ENCODE measurements around the gene EEF1AKMT2. TPM values are rescaled to one million over a fixed set of nuclear protein-coding genes. Genes with fewer than 3 reads are reported as not detected.

Gene EEF1AKMT2
- total RNA-seq, 1 donor from 2014 or later = 18.3 TPM

GRCh38 chr10:124733571-124734245 is 58.0 kb downstream of the EEF1AKMT2 start:
- Mint-ChIP-seq H3K4me3 (ENCODE audit: unreplicated experiment) (no peak overlapping the region), H3K27me3 (ENCODE audit: low read depth) (no peaks in the 10 kb centered on the region), H3K36me3 (ENCODE audit: low read depth) (no peaks in the 10 kb centered on the region), H3K4me1 (ENCODE audit: low read depth) (peaks cover 43% of the 10 kb centered on the region), H3K9me3 (ENCODE audit: low read depth) (no peaks in the 10 kb centered on the region), H3K27ac (ENCODE audit: unreplicated experiment) (peak overlapping the region; percentile 94)
- TF ChIP-seq CTCF (IDR thresholded peaks at IDR 0.05) = no peak
- DNase-seq (ENCODE audit: low spot score) = no peak

DNA sequence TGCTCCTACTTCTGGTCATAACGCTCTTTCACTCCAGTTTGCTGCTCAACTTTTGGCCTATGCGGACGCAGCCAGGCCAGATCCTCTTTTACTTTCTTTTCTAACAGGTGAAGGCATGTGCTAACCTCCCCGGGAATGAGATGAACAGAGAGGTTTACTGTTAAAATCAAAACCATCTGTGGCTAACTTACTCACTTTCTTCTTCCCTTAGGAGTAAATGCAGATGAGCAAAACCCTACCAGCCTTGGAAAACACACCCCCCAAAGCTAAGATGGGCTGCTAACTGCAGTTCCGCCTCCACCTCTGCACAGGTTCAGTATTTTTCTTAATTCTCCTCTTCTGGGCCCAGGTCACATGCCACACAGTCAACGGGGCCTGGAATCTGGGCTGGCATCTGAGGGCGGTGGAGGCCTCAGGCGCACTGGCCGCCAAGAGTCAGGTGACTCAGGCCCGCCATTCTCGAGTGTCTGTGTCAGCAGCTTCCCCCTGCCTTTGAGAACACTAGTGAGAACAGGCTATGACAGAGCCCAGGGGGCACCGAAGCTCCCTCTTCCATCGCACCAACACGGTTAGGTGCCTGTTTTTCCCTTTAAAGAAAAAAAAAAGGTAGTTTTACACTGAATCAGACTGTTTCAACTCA is 58.6 kb downstream of the EEF1AKMT2 start:
- H3K36me3 Mint-ChIP-seq (ENCODE audit: low read depth) = no peaks in the 10 kb centered on the region
- peaks cover 49% of the 10 kb centered on the region for H3K4me1 Mint-ChIP-seq (ENCODE audit: low read depth)
- peak overlapping the region; percentile 94 for H3K27ac Mint-ChIP-seq (ENCODE audit: unreplicated experiment)
- H3K4me3 Mint-ChIP-seq (ENCODE audit: unreplicated experiment) = no peak overlapping the region
- TF ChIP-seq CTCF (IDR thresholded peaks at IDR 0.05) = no peak
- DNase-seq (ENCODE audit: low spot score) = no peak
- H3K9me3 Mint-ChIP-seq (ENCODE audit: low read depth) = no peaks in the 10 kb centered on the region
- H3K27me3 Mint-ChIP-seq (ENCODE audit: low read depth) = no peaks in the 10 kb centered on the region

GRCh38 chr10:124731551-124731950 is 60.1 kb downstream of the EEF1AKMT2 start:
- Mint-ChIP-seq H3K4me3 (ENCODE audit: unreplicated experiment) (no peak overlapping the region), H3K27ac (ENCODE audit: unreplicated experiment) (no peak overlapping the region), H3K27me3 (ENCODE audit: low read depth) (no peaks in the 10 kb centered on the region), H3K4me1 (ENCODE audit: low read depth) (peaks cover 35% of the 10 kb centered on the region), H3K9me3 (ENCODE audit: low read depth) (no peaks in the 10 kb centered on the region), H3K36me3 (ENCODE audit: low read depth) (no peaks in the 10 kb centered on the region)
- no peak for TF ChIP-seq CTCF (IDR thresholded peaks at IDR 0.05)
- DNase-seq (ENCODE audit: low spot score) = no peak

DNA sequence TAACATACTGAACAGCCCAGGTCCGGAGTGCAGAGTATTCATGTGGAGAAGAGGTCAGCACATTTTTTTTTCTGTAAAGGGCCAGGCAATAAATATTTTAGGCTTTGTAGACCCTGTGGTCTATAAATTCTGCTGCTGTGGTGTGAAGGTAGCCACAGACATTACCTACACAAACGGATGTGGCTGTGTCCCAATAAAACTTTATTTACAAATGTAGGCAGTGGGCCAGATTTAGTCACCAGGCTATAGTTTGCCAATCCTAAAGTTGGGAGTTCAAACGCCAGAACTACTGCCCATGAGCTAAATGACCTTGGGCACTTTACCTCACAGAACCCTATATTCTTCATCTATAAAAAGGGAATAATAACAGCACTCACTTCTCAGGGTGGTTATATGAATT is 60.9 kb downstream of the EEF1AKMT2 start:
- no peaks in the 10 kb centered on the region for H3K9me3 Mint-ChIP-seq (ENCODE audit: low read depth)
- H3K36me3 Mint-ChIP-seq (ENCODE audit: low read depth) = no peaks in the 10 kb centered on the region
- H3K27ac Mint-ChIP-seq (ENCODE audit: unreplicated experiment) = no peak overlapping the region
- no peaks in the 10 kb centered on the region for H3K27me3 Mint-ChIP-seq (ENCODE audit: low read depth)
- no peak for TF ChIP-seq CTCF (IDR thresholded peaks at IDR 0.05)
- DNase-seq (ENCODE audit: low spot score) = no peak
- H3K4me1 Mint-ChIP-seq (ENCODE audit: low read depth) = peaks cover 27% of the 10 kb centered on the region
- H3K4me3 Mint-ChIP-seq (ENCODE audit: unreplicated experiment) = no peak overlapping the region

GRCh38 chr10:124728830-124729661 is 62.6 kb downstream of the EEF1AKMT2 start:
- TF ChIP-seq CTCF (IDR thresholded peaks at IDR 0.05) = no peak
- H3K27me3 Mint-ChIP-seq (ENCODE audit: low read depth) = no peaks in the 10 kb centered on the region
- no peaks in the 10 kb centered on the region for H3K36me3 Mint-ChIP-seq (ENCODE audit: low read depth)
- DNase-seq (ENCODE audit: low spot score) = no peak
- no peak overlapping the region for H3K27ac Mint-ChIP-seq (ENCODE audit: unreplicated experiment)
- no peak overlapping the region for H3K4me3 Mint-ChIP-seq (ENCODE audit: unreplicated experiment)
- no peaks in the 10 kb centered on the region for H3K9me3 Mint-ChIP-seq (ENCODE audit: low read depth)
- H3K4me1 Mint-ChIP-seq (ENCODE audit: low read depth) = peaks cover 28% of the 10 kb centered on the region
